PC-3 (cell line): Measurements from ENCODE around the gene SERPINB6. TPM values are rescaled to one million over a fixed set of nuclear protein-coding genes. Genes with fewer than 3 reads are reported as not detected.

ENCODE experiments used
- ATAC-seq: fragments of 200-7000 bp; cut with Tn5 transposase; 2 replicates; pipeline ENCODE4 v1.9.1; 2020; ENCODE audit warnings: mild to moderate bottlenecking, moderate library complexity
- BruUV-seq: library from RNA; stranded (reverse); fragments of 400-500 nt; replicated peaks from 2 replicates; lab custom pipeline; 2021; lab: Mats Ljungman, UMichigan
- CTCF ChIA-PET: fragments of 300-600 bp; sonication (Branson Sonifier 250); formaldehyde crosslinking; loops from one replicate; lab custom pipeline; 2022; ENCODE audit warnings: antibody characterized with exemption; lab: Charles Lee
- POLR2A ChIA-PET: fragments of 300-600 bp; sonication (Branson Sonifier 250); formaldehyde crosslinking; loops from one replicate; lab custom pipeline; 2022; ENCODE audit warnings: antibody characterized with exemption; ENCODE audit not compliant: unreplicated experiment; lab: Charles Lee
- DNase-seq: peaks from one replicate; pipeline ENCODE4 v3.0.0-alpha.2; 2015
- H2AFZ ChIP-seq: fragments of 300-600 bp; sonication (generic); 2 replicates; pipeline ENCODE4 v1.6.0; 2016; ENCODE audit warnings: antibody characterized with exemption, low read length
- H3F3A ChIP-seq: fragments of 300-600 bp; sonication (generic); one replicate; pipeline ENCODE4 v1.6.0; 2017; ENCODE audit warnings: antibody characterized with exemption, low read length, control low read depth, mild to moderate bottlenecking; ENCODE audit not compliant: unreplicated experiment
- H3K27ac ChIP-seq: fragments of 300-600 bp; sonication (generic); 2 replicates; pipeline ENCODE4 v1.5.1; 2016; ENCODE audit warnings: mild to moderate bottlenecking, low read length
- H3K27me3 ChIP-seq: fragments of 300-600 bp; sonication (generic); 2 replicates; pipeline ENCODE4 v1.6.1; 2016; ENCODE audit warnings: low read length, mixed read lengths
- H3K36me3 ChIP-seq: fragments of 300-600 bp; sonication (generic); 2 replicates; pipeline ENCODE4 v1.6.1; 2016; ENCODE audit warnings: low read depth, mixed run types, low read length, mixed read lengths
- H3K4me1 ChIP-seq: fragments of 300-600 bp; sonication (generic); 2 replicates; pipeline ENCODE4 v1.5.1; 2016; ENCODE audit warnings: low read length; ENCODE audit not compliant: insufficient read depth
- H3K4me2 ChIP-seq: fragments of 300-600 bp; sonication (generic); 2 replicates; pipeline ENCODE4 v1.6.0; 2016; ENCODE audit warnings: low read length
- H3K4me3 ChIP-seq: fragments of 300-600 bp; sonication (generic); 2 replicates; pipeline ENCODE4 v1.5.1; 2016; ENCODE audit warnings: mild to moderate bottlenecking, low read length, mixed read lengths
- H3K79me2 ChIP-seq: fragments of 300-600 bp; sonication (generic); 2 replicates; pipeline ENCODE4 v1.6.1; 2017; ENCODE audit warnings: low read length, mixed read lengths
- H3K9ac ChIP-seq: fragments of 300-600 bp; sonication (generic); 2 replicates; pipeline ENCODE4 v1.6.0; 2016; ENCODE audit warnings: mild to moderate bottlenecking, low read length
- H3K9me2 ChIP-seq: fragments of 300-600 bp; sonication (generic); replicated peaks from 2 replicates; pipeline ENCODE4 v1.6.1; 2016; ENCODE audit warnings: mixed run types, low read length, mixed read lengths
- H3K9me3 ChIP-seq: fragments of 300-600 bp; sonication (generic); 2 replicates; pipeline ENCODE4 v1.6.1; 2016; ENCODE audit warnings: low read length, mixed read lengths
- H4K20me1 ChIP-seq: fragments of 300-600 bp; sonication (generic); 2 replicates; pipeline ENCODE4 v1.6.1; 2016; ENCODE audit warnings: low read length, mixed read lengths
- CTCF ChIP-seq: fragments of 300-600 bp; sonication (generic); conservative IDR thresholded peaks from 2 replicates; pipeline ENCODE4 v1.5.1; 2017; ENCODE audit warnings: antibody characterized with exemption, low read depth, mild to moderate bottlenecking, low read length
- EZH2 ChIP-seq: fragments of 300-600 bp; sonication (generic); IDR thresholded peaks from one replicate; pipeline ENCODE4 v1.6.1; 2017; ENCODE audit warnings: antibody characterized with exemption, mild to moderate bottlenecking, low read length; ENCODE audit not compliant: unreplicated experiment
- EZH2phosphoT487 ChIP-seq: fragments of 300-600 bp; sonication (generic); IDR thresholded peaks from 2 replicates; pipeline ENCODE4 v1.6.1; 2018; ENCODE audit warnings: mild to moderate bottlenecking, antibody characterized with exemption, low read length, borderline replicate concordance
- intact Hi-C: fragments of 100-400 bp; cut with micrococcal nuclease; formaldehyde crosslinking; loops from 2 replicates; pipeline ENCODE4 v1.9.0; 2023
- total RNA-seq: library from RNA; depleted of rRNA; stranded (reverse); fragments of >200 nt; gene quantifications from 2 replicates; pipeline ENCODE4 v1.2.3, GENCODE V29; 2014

SERPINB6 gene
- total RNA-seq, 1 experiment from 2014 or later, result 119 TPM

GRCh38 chr6:2990248-2990931 is 19.0 kb upstream of the SERPINB6 start:
- Histone ChIP-seq H3K4me1 (peaks cover 29% of the 10 kb centered on the region), H3K27ac (peak overlapping the region; percentile 97), H3K36me3 (no peaks in the 10 kb centered on the region), H3K4me2 (peak overlapping the region; percentile 93), H3K27me3 (no peaks in the 10 kb centered on the region), H3K4me3 (peak overlapping the region; percentile 76), H3K9me3 (no peaks in the 10 kb centered on the region), H4K20me1 (no peaks in the 10 kb centered on the region), H3K9ac (peak overlapping the region; percentile 95), H2AFZ (peak overlapping the region; percentile 68), H3K9me2 (no peaks in the 10 kb centered on the region), H3K79me2 (no peaks in the 10 kb centered on the region), H3F3A (peaks cover 17% of the 10 kb centered on the region)
- intact Hi-C loops, result loop anchor here (1.0 to 10.0 kb wide), 2 partner anchors 9 to 264 kb away; partner anchors contain the start of genes NQO2 and PSMG4
- DNase-seq (peak; percentile 37), ATAC-seq (no peak)
- TSS peak; percentile 88 for BruUV-seq
- ChIA-PET CTCF (interaction anchor here (0.7 to 5.2 kb wide), 3 partner anchors 38 to 150 kb away, joined by 3 to 71 read pairs (median 12); no protein-coding TSS in a partner anchor), POLR2A (interaction anchor here (0.6 to 1.0 kb wide), 4 partner anchors 9 to 63 kb away, joined by 3 to 14 read pairs (median 7); no protein-coding TSS in a partner anchor)
- TF ChIP-seq EZH2 (no peak), EZH2phosphoT487 (no peak), CTCF (no peak)

- peaks cover 17% of the 10 kb centered on the region for H3F3A ChIP-seq
- H3K4me1 ChIP-seq, result peaks cover 36% of the 10 kb centered on the region
- peak overlapping the region; percentile 97 for H3K27ac ChIP-seq
- H3K4me3 ChIP-seq, result peak overlapping the region; percentile 76
- peak overlapping the region; percentile 95 for H3K9ac ChIP-seq
- TF ChIP-seq EZH2 (no peak), CTCF (peak; percentile 23; the same call in 1 of the 2 replicates)
- ATAC-seq, result peak; percentile 58
- H3K9me2 ChIP-seq, result no peaks in the 10 kb centered on the region
- ChIA-PET CTCF (interaction anchor here (0.5 to 5.2 kb wide), 10 partner anchors 10 to 251 kb away, joined by 3 to 71 read pairs (median 4); partner anchors contain the start of gene NQO2), POLR2A (interaction anchor here (0.6 to 1.6 kb wide), 9 partner anchors 9 to 1001 kb away, joined by 3 to 16 read pairs (median 6); no protein-coding TSS in a partner anchor)
- no peaks in the 10 kb centered on the region for H4K20me1 ChIP-seq
- no peaks in the 10 kb centered on the region for H3K79me2 ChIP-seq
- TSS peak; percentile 54 for BruUV-seq
- intact Hi-C loops, result loop anchor here (1.0 to 10.0 kb wide), 8 partner anchors 10 to 265 kb away; partner anchors contain the start of genes NQO2, PSMG4 and SERPINB6
- H3K27me3 ChIP-seq, result no peaks in the 10 kb centered on the region
- peak overlapping the region; percentile 93 for H3K4me2 ChIP-seq
- peak overlapping the region; percentile 68 for H2AFZ ChIP-seq
- H3K9me3 ChIP-seq, result no peaks in the 10 kb centered on the region
- no peaks in the 10 kb centered on the region for H3K36me3 ChIP-seq
- DNase-seq, result peak; percentile 98
Measured at GRCh38 chr6:2989332-2990247, 18.2 kb upstream of the SERPINB6 start.
